SK-N-SH treated with all-trans-retinoic acid at 6 μM for 48 hours (cell line): Measurements from ENCODE around the gene CDK6.

Source experiments
- ATAC-seq: fragments of 200-7000 bp; cut with Tn5 transposase; 3 replicates; pipeline ENCODE4 v1.9.1; 2020; ENCODE audit warnings: mild to moderate bottlenecking, moderate library complexity
- ARNTL ChIP-seq: fragments of 450-650 bp; formaldehyde crosslinking; IDR thresholded peaks from 2 replicates; pipeline ENCODE4 v1.5.0; 2020; ENCODE audit warnings: low read depth, mild to moderate bottlenecking, moderate library complexity, borderline replicate concordance
- BACH2 ChIP-seq: fragments of 250-450 bp; sonication (Bioruptor Pico); IDR thresholded peaks from 2 replicates; pipeline ENCODE4 v1.9.0; 2021; ENCODE audit warnings: mild to moderate bottlenecking, borderline replicate concordance
- CREB5 ChIP-seq: fragments of 250-450 bp; sonication (Bioruptor Pico); IDR thresholded peaks from 2 replicates; pipeline ENCODE4 v1.5.1; 2020; ENCODE audit warnings: low read depth, mild to moderate bottlenecking, moderate library complexity
- CSDC2 ChIP-seq: fragments of 250-450 bp; sonication (Bioruptor Pico); IDR thresholded peaks from 2 replicates; pipeline ENCODE4 v1.5.0; 2020; ENCODE audit warnings: mild to moderate bottlenecking, moderate library complexity
- CSRNP3 ChIP-seq: fragments of 250-450 bp; sonication (Bioruptor Pico); IDR thresholded peaks from 2 replicates; pipeline ENCODE4 v1.5.1; 2021; ENCODE audit warnings: mild to moderate bottlenecking, moderate library complexity
- ESRRG ChIP-seq: fragments of 250-450 bp; sonication (Bioruptor Pico); IDR thresholded peaks from 2 replicates; pipeline ENCODE4 v1.6.1; 2021; ENCODE audit warnings: mild to moderate bottlenecking
- GLIS3 ChIP-seq: fragments of 250-450 bp; sonication (Bioruptor Pico); IDR thresholded peaks from 2 replicates; pipeline ENCODE4 v1.5.0; 2020; ENCODE audit warnings: mild to moderate bottlenecking, moderate library complexity
- ISL1 ChIP-seq: fragments of 250-450 bp; sonication (Bioruptor Pico); IDR thresholded peaks from 2 replicates; pipeline ENCODE4 v2.1.2; 2022; ENCODE audit warnings: mild to moderate bottlenecking, moderate library complexity
- OSR1 ChIP-seq: fragments of 250-450 bp; sonication (Bioruptor Pico); IDR thresholded peaks from 2 replicates; pipeline ENCODE4 v1.8.0; 2022; ENCODE audit warnings: moderate library complexity, mild to moderate bottlenecking, inconsistent platforms
- PATZ1 ChIP-seq: fragments of 250-450 bp; sonication (Bioruptor Pico); IDR thresholded peaks from 2 replicates; pipeline ENCODE4 v1.8.0; 2020; ENCODE audit warnings: mild to moderate bottlenecking, moderate library complexity, borderline replicate concordance
- POU6F1 ChIP-seq: fragments of 250-450 bp; sonication (Bioruptor Pico); IDR thresholded peaks from 2 replicates; pipeline ENCODE4 v1.8.0; 2021; ENCODE audit warnings: low read depth, mild to moderate bottlenecking, moderate library complexity, borderline replicate concordance
- PPARA ChIP-seq: fragments of 250-450 bp; sonication (Bioruptor Pico); IDR thresholded peaks from 2 replicates; pipeline ENCODE4 v1.5.0; 2020; ENCODE audit warnings: mild to moderate bottlenecking, borderline replicate concordance
- RARB ChIP-seq: fragments of 250-450 bp; sonication (Bioruptor Pico); IDR thresholded peaks from 2 replicates; pipeline ENCODE4 v1.8.0; 2021; ENCODE audit warnings: mild to moderate bottlenecking, moderate library complexity
- SNAI2 ChIP-seq: fragments of 250-450 bp; sonication (Bioruptor Pico); IDR thresholded peaks from 2 replicates; pipeline ENCODE4 v1.5.0; 2020; ENCODE audit warnings: mild to moderate bottlenecking, moderate library complexity
- TOX ChIP-seq: fragments of 250-450 bp; sonication (Bioruptor Pico); IDR thresholded peaks from 2 replicates; pipeline ENCODE4 v1.8.0; 2021; ENCODE audit warnings: mild to moderate bottlenecking, moderate library complexity, borderline replicate concordance
- TSHZ2 ChIP-seq: fragments of 250-450 bp; sonication (Bioruptor Pico); IDR thresholded peaks from 2 replicates; pipeline ENCODE4 v1.5.0; 2020; ENCODE audit warnings: mild to moderate bottlenecking, moderate library complexity
- ZFP3 ChIP-seq: fragments of 250-450 bp; sonication (Bioruptor Pico); IDR thresholded peaks from 2 replicates; pipeline ENCODE4 v1.5.0; 2020; ENCODE audit warnings: mild to moderate bottlenecking, moderate library complexity
- ZFP30 ChIP-seq: fragments of 450-650 bp; formaldehyde crosslinking; IDR thresholded peaks from 2 replicates; pipeline ENCODE4 v1.5.0; 2022; ENCODE audit warnings: mild to moderate bottlenecking, moderate library complexity
- ZNF565 ChIP-seq: fragments of 450-650 bp; formaldehyde crosslinking; conservative IDR thresholded peaks from 2 replicates; pipeline ENCODE4 v1.5.0; 2020; ENCODE audit warnings: low read depth, mild to moderate bottlenecking, moderate library complexity
- ZNF70 ChIP-seq: fragments of 450-650 bp; formaldehyde crosslinking; IDR thresholded peaks from 2 replicates; pipeline ENCODE4 v1.5.0; 2020; ENCODE audit warnings: mild to moderate bottlenecking, moderate library complexity
- ZNF8 ChIP-seq: fragments of 450-650 bp; formaldehyde crosslinking; IDR thresholded peaks from 2 replicates; pipeline ENCODE4 v1.5.0; 2020; ENCODE audit warnings: mild to moderate bottlenecking, moderate library complexity

The CDK6 gene

GRCh38 chr7:92854501-92855238 is 18.3 kb upstream of the CDK6 start:
- ATAC-seq = no peak
- TF ChIP-seq CSDC2 (no peak), ARNTL (CRISPR knock-in tag) (no peak), GLIS3 (CRISPR knock-in tag) (no peak), PPARA (CRISPR knock-in tag) (no peak), ZFP30 (CRISPR knock-in tag) (no peak), RARB (CRISPR knock-in tag) (no peak), TOX (CRISPR knock-in tag) (no peak), ZNF565 (CRISPR knock-in tag) (no peak), ZFP3 (CRISPR knock-in tag) (no peak), ISL1 (no peak), CSRNP3 (CRISPR knock-in tag) (no peak), ZNF70 (CRISPR knock-in tag) (no peak), OSR1 (no peak)
- TF ChIP-seq, all 23 proteins: peak for 0

- no peak for TF ChIP-seq CSDC2
- no peak for TF ChIP-seq ZFP30 (CRISPR knock-in tag)
- TF ChIP-seq TOX (CRISPR knock-in tag) = no peak
- TF ChIP-seq CSRNP3 (CRISPR knock-in tag) = no peak
- no peak for TF ChIP-seq ZFP3 (CRISPR knock-in tag)
- TF ChIP-seq CREB5 (CRISPR knock-in tag) = no peak
- no peak for TF ChIP-seq PATZ1 (CRISPR knock-in tag)
- no peak for TF ChIP-seq BACH2
- TF ChIP-seq GLIS3 (CRISPR knock-in tag) = no peak
- no peak for TF ChIP-seq TSHZ2 (CRISPR knock-in tag)
- no peak for TF ChIP-seq POU6F1 (CRISPR knock-in tag)
- TF ChIP-seq, all 23 proteins: peak for 0
- ATAC-seq = no peak
These were observed 15.4 kb upstream of the CDK6 start for GRCh38 chr7:92851732-92852131.

- no peak for ATAC-seq
- TF ChIP-seq ZFP3 (CRISPR knock-in tag) (no peak), ZNF8 (CRISPR knock-in tag) (no peak), SNAI2 (no peak), OSR1 (no peak), ESRRG (no peak), CSDC2 (no peak), ISL1 (no peak), CSRNP3 (CRISPR knock-in tag) (no peak), PATZ1 (CRISPR knock-in tag) (no peak)
These were observed 14.1 kb upstream of the CDK6 start for GRCh38 chr7:92850516-92850915.
